Vagina (tissue), 2 donors: ENCODE data around the gene CHN2. TPM values are rescaled to one million over a fixed set of nuclear protein-coding genes. Genes with fewer than 3 reads are reported as not detected.

Experiments
- DNase-seq, 2 donors: peaks; one replicate each; pipeline ENCODE4 v3.0.0-alpha.2; 2017; ENCODE audit errors: extremely low spot score in 2 of 2
- H3K27ac ChIP-seq: fragments of 200-600 bp; sonication (generic); one replicate; pipeline ENCODE4 v1.5.1; 2019
- H3K27me3 ChIP-seq: fragments of 200-600 bp; sonication (generic); one replicate; pipeline ENCODE4 v1.5.1; 2019
- H3K36me3 ChIP-seq, 2 donors: fragments of 200-600 bp; sonication (generic); one replicate each; pipeline ENCODE4 v1.5.1; 2017 to 2019
- H3K4me1 ChIP-seq: fragments of 200-600 bp; sonication (generic); one replicate; pipeline ENCODE4 v1.5.1; 2019
- H3K4me3 ChIP-seq, 2 donors: fragments of 200-600 bp; sonication (generic); 1 replicate in 1 of 2; 2 replicates in 1 of 2; pipeline ENCODE4 v1.5.1; 2016 to 2019
- H3K9me3 ChIP-seq: fragments of 200-600 bp; sonication (generic); one replicate; pipeline ENCODE4 v1.5.1; 2019
- CTCF ChIP-seq, 3 experiments: fragments of 450-650 bp in 2 of 3; fragments of 200-600 bp in 1 of 3; sonication (generic) in 1 of 3; IDR thresholded peaks; one replicate each; pipeline ENCODE4 v1.5.1; 2017 to 2019; ENCODE audit warnings: antibody characterized with exemption in 3 of 3, mild to moderate bottlenecking in 2 of 3, moderate library complexity in 2 of 3
- POLR2A ChIP-seq, 2 donors: fragments of 450-650 bp; IDR thresholded peaks; one replicate each; pipeline ENCODE4 v1.6.1; 2017; ENCODE audit warnings: antibody characterized with exemption in 2 of 2, mild to moderate bottlenecking in 2 of 2, moderate library complexity in 2 of 2
- POLR2AphosphoS5 ChIP-seq, 2 donors: sonication (generic); formaldehyde crosslinking; IDR thresholded peaks; one replicate each; pipeline ENCODE4 v1.9.0; 2017; ENCODE audit warnings: antibody characterized with exemption in 2 of 2, mild to moderate bottlenecking in 2 of 2, low read depth in 1 of 2; ENCODE audit not compliant: insufficient read depth in 1 of 2
- intact Hi-C: fragments of 100-400 bp; cut with DNase I; formaldehyde crosslinking; loops from one replicate; pipeline ENCODE4 v1.15.1; 2023
- total RNA-seq: library from RNA; depleted of rRNA; stranded (reverse); fragments of >200 nt; gene quantifications from one replicate; pipeline ENCODE4 v1.2.3, GENCODE V29; 2016

The CHN2 gene
- total RNA-seq, 1 donor from 2014 or later = 11.0 TPM

DNA sequence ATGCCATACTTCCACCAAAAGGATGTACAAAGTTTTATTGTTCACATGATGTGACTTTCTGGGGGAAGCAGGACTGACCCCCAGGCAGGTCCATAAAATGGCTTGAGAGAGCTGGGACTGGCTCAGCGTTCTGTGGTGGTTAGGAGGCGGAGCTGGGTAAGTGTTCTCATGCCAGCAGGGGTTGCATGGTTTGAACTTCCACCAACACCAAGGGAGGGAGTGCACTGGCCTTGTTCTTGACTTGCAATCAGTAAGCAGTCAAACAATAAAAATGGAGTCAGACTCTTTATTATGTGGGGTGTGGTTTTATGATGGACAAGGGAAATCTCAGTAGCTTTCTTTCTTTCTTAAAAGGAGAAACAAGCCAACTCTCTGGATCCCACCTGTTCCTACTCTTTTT lies 273.6 kb downstream of the CHN2 start:
- TF ChIP-seq CTCF (IDR thresholded peaks at IDR 0.05) (no peak), POLR2A (IDR thresholded peaks at IDR 0.05) (no peak), POLR2AphosphoS5 (IDR thresholded peaks at IDR 0.05; ENCODE audit: insufficient read depth in 1 of 2, low read depth in 1 of 2) (no peak)
- Histone ChIP-seq H3K27ac (no peak overlapping the region), H3K27me3 (no peaks in the 10 kb centered on the region), H3K9me3 (no peaks in the 10 kb centered on the region), H3K4me1 (no peaks in the 10 kb centered on the region), H3K4me3 (no peak overlapping the region), H3K36me3 (no peaks in the 10 kb centered on the region)
- intact Hi-C loops = no loop called here
- DNase-seq = no peak

- intact Hi-C loops = no loop called here
- no peaks in the 10 kb centered on the region for H3K4me1 ChIP-seq
Measured at GRCh38 chr7:29469281-29469680, 274.7 kb downstream of the CHN2 start.

DNA sequence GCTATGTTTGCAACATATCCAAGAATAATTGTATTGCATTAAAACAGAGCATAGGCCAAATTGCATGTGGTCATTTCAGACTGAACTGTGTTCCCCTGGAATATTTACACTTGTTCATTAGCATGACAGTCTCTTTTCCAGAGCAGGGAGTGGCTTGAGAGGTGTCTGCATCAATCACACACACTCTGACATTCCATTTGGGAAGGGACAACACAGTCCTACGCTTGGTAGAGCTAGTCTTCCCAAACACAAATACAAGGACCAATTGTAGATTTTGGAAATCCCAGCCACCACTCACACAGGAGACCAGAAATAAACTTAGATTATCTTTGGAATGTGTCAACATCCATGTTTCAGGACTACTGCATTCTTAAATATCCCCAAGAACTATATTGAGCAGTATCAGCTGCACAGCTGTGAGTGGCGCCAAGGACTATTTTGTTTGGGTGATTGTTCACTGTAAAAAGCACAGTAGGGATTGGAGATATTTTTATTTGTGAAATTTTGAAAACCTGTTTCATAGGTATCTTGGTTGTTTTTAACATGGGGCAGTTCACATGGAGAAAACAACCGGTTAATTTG lies 275.5 kb downstream of the CHN2 start:
- H3K4me3 ChIP-seq = no peak overlapping the region
- H3K36me3 ChIP-seq = no peaks in the 10 kb centered on the region
- TF ChIP-seq POLR2A (IDR thresholded peaks at IDR 0.05) (no peak), CTCF (IDR thresholded peaks at IDR 0.05) (no peak), POLR2AphosphoS5 (IDR thresholded peaks at IDR 0.05; ENCODE audit: insufficient read depth in 1 of 2, low read depth in 1 of 2) (no peak)
- H3K4me1 ChIP-seq = no peaks in the 10 kb centered on the region
- DNase-seq = no peak
- intact Hi-C loops = no loop called here
- H3K27me3 ChIP-seq = no peaks in the 10 kb centered on the region
- H3K27ac ChIP-seq = no peak overlapping the region
- H3K9me3 ChIP-seq = no peaks in the 10 kb centered on the region

More at GRCh38 chr7:29469281-29469680, 274.7 kb downstream of the CHN2 start:
- Histone ChIP-seq H3K9me3 (no peaks in the 10 kb centered on the region), H3K4me3 (no peak overlapping the region), H3K36me3 (no peaks in the 10 kb centered on the region), H3K27ac (no peak overlapping the region), H3K27me3 (no peaks in the 10 kb centered on the region)
- no peak for DNase-seq
- TF ChIP-seq POLR2A (IDR thresholded peaks at IDR 0.05) = no peak
- no peak for TF ChIP-seq CTCF (IDR thresholded peaks at IDR 0.05)
- TF ChIP-seq POLR2AphosphoS5 (IDR thresholded peaks at IDR 0.05; ENCODE audit: insufficient read depth in 1 of 2, low read depth in 1 of 2) = no peak

DNA sequence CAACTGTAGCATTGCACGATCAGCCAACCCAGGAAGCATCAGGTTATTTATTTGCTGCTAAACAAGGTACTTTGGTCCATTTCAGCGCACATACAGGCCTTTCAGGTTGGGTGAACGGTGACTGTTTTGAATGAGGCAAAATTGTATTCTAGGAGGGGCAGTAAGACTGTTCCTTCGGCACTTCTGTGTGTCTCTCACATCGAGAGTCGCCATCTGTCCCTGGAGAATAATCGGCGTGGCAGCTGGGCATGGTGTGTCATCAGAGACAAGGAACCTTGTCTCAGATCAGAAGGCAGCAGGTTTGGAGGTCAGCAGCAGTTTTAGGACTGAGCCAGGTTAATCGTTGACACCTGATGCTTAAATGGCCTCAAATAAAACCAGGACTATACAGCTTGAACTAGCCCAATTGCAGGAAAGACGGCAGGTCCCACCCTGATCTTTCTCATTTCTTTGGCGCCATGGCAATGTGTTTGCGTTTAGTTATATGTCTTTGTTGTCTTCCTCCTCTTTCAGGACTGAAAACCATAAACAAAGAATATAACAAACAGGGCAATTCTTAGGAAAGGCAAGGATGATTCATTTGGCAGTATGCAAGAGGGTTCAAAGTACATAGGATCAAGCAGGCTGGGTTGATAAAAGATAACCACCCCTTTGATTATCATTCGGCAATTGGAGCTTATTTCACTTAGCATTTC lies 277.0 kb downstream of the CHN2 start:
- Histone ChIP-seq H3K4me3 (no peak overlapping the region), H3K9me3 (no peaks in the 10 kb centered on the region), H3K36me3 (no peaks in the 10 kb centered on the region), H3K4me1 (no peaks in the 10 kb centered on the region), H3K27ac (no peak overlapping the region), H3K27me3 (no peaks in the 10 kb centered on the region)
- intact Hi-C loops = no loop called here
- no peak for DNase-seq
- no peak for TF ChIP-seq POLR2A (IDR thresholded peaks at IDR 0.05)
- TF ChIP-seq POLR2AphosphoS5 (IDR thresholded peaks at IDR 0.05; ENCODE audit: insufficient read depth in 1 of 2, low read depth in 1 of 2) = no peak
- no peak for TF ChIP-seq CTCF (IDR thresholded peaks at IDR 0.05)

DNA sequence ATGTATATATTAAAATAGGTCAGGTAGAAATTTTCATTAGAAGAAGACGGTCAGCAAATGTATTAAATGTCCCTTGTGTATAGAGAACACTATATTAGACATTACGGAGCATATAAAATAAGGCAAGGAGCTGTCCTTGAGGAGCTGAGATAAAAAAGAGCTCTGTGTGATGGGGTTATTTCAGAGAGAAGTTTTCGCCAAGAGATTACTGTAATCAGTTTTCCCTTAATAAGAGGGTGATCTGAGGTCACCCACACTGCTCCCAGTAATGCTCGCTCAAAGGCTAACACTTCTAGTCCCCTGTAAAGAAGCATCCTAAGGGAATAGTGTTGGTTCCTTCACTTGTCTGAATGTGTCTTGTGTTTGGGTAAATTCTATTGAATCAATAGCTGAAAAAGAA lies 282.3 kb downstream of the CHN2 start:
- no peak for DNase-seq
- no peak overlapping the region for H3K27ac ChIP-seq

More for the DNA sequence above, 282.3 kb downstream of the CHN2 start:
- H3K9me3 ChIP-seq = no peaks in the 10 kb centered on the region
- TF ChIP-seq CTCF (IDR thresholded peaks at IDR 0.05) (no peak), POLR2AphosphoS5 (IDR thresholded peaks at IDR 0.05; ENCODE audit: insufficient read depth in 1 of 2, low read depth in 1 of 2) (no peak), POLR2A (IDR thresholded peaks at IDR 0.05) (no peak)
- H3K4me3 ChIP-seq = no peak overlapping the region
- intact Hi-C loops = no loop called here
- H3K4me1 ChIP-seq = peaks cover 8% of the 10 kb centered on the region
- no peaks in the 10 kb centered on the region for H3K27me3 ChIP-seq
- H3K36me3 ChIP-seq = no peaks in the 10 kb centered on the region
